ENCODE results near the gene BTBD10.

GRCh38 chr11:13376838-13377237 is 86.2 kb downstream of the BTBD10 start:
- TF ChIP-seq EP300 (IDR thresholded peaks at IDR 0.05; ENCODE audit: borderline replicate concordance) (no peak), REST (IDR thresholded peaks at IDR 0.05; ENCODE audit: low read depth) (no peak), TCF12 (IDR thresholded peaks at IDR 0.05; ENCODE audit: low read depth) (no peak), TAF1 (IDR thresholded peaks at IDR 0.05; ENCODE audit: low read depth) (no peak), FOXM1 (IDR thresholded peaks at IDR 0.05; ENCODE audit: borderline replicate concordance, low read depth) (no peak), YY1 (IDR thresholded peaks at IDR 0.05; ENCODE audit: low read depth) (no peak), CEBPB (IDR thresholded peaks at IDR 0.05) (no peak), RAD21 (IDR thresholded peaks at IDR 0.05; ENCODE audit: low read depth) (no peak), TEAD4 (IDR thresholded peaks at IDR 0.05) (no peak), MAX (IDR thresholded peaks at IDR 0.05) (no peak)
